GM23248 (cell line): ENCODE measurements around the gene PDE2A.

Experiments
- EZH2 ChIP-seq: fragments of 200-600 bp; sonication (generic); IDR thresholded peaks from 2 replicates; pipeline ENCODE4 v1.6.1; 2018; ENCODE audit warnings: antibody characterized with exemption, mild to moderate bottlenecking; ENCODE audit not compliant: insufficient read depth, poor library complexity, severe bottlenecking
- EZH2phosphoT487 ChIP-seq: fragments of 200-600 bp; sonication (generic); IDR thresholded peaks from 2 replicates; pipeline ENCODE4 v1.6.1; 2018; ENCODE audit warnings: antibody characterized with exemption, moderate library complexity, mild to moderate bottlenecking, low read depth; ENCODE audit not compliant: insufficient read depth

DNA sequence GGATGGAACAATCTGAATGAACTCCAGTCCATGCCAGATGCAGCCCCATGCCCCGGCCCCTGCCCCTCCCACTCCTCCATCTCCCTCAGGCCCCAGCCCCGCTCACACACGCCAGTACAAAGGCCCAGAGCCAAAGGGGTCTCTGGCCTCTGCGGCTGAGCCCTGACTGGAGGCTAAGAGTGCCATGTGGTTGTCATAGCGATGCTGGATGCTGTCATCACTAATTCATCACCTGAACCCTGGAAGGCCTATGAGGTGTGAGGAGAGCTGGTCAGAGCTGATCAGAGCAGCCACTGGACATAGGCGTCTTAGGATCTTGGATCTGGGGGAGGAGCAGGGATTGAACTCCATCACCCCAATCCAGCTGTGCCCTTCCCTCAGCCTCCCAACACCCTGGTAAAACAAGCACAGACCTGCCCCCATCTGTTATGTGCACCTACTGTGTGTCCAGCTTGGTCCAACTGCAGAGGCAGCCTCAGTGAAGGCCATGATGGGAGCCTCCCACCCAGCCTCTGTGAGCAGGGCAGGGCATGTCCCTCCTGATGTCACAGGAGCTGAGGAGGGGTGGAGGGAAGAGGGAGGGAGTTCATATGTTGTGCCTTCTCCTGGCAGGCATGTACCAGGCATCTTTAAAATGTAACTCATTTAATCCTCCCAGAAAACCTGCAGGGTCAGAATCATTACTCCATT lies 16.7 kb downstream of the PDE2A start:
- no peak for TF ChIP-seq EZH2
- no peak for TF ChIP-seq EZH2phosphoT487
